Sigmoid colon (tissue), 4 donors: ENCODE measurements around the gene FBXO8.

ENCODE experiments used
- CTCF ChIP-seq, 4 experiments: fragments of 450-650 bp in 3 of 4; fragments of 200-600 bp in 1 of 4; IDR thresholded peaks; one replicate each; pipeline ENCODE4 v1.5.1; 2016 to 2019; ENCODE audit warnings: antibody characterized with exemption in 4 of 4, mild to moderate bottlenecking in 3 of 4, moderate library complexity in 2 of 4
- EP300 ChIP-seq, 4 donors: sonication (generic); formaldehyde crosslinking; IDR thresholded peaks; one replicate each; pipeline ENCODE4 v1.6.1; 2017; ENCODE audit warnings: antibody characterized with exemption in 4 of 4
- POLR2A ChIP-seq, 2 donors: fragments of 450-650 bp; IDR thresholded peaks; one replicate each; pipeline ENCODE4 v1.6.1; 2016; ENCODE audit warnings: antibody characterized with exemption in 2 of 2, mild to moderate bottlenecking in 2 of 2, moderate library complexity in 2 of 2
- POLR2AphosphoS5 ChIP-seq, 4 donors: sonication (generic); formaldehyde crosslinking; IDR thresholded peaks; one replicate each; pipeline ENCODE4 v1.6.1; 2017; ENCODE audit warnings: antibody characterized with exemption in 4 of 4

DNA sequence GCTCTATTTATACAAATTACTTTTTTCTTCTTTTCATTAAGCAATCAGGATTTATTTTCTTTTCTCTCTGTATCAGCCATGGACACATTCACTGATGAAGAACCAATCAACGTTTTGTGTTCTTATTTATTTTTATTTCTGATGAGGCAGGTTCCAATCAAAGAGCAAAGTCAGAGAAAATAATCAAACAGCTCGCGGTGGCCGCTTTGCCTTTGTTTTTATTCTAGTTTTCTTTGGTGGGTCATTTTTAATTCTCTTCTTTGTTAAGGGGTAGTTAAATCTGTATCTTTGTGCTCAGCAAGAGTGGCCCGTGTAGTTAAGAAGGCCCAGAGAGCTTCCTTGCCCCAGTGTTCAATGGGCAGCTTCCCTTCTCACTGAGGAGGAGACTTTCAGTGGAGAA is 71.4 kb downstream of the FBXO8 start:
- TF ChIP-seq CTCF (IDR thresholded peaks at IDR 0.05) (no peak), POLR2A (IDR thresholded peaks at IDR 0.05) (no peak), POLR2AphosphoS5 (IDR thresholded peaks at IDR 0.05) (no peak), EP300 (IDR thresholded peaks at IDR 0.05) (no peak)
